Right ventricle myocardium inferior (tissue), 1 donor: ENCODE results near the gene ACTN3. TPM values are rescaled to one million over a fixed set of nuclear protein-coding genes. Genes with fewer than 3 reads are reported as not detected.
"Not testable (repeated sequence)": the region's sequence is repeated elsewhere in the genome, so short reads cannot be mapped to it uniquely, and the experiment has no call there.

Experiments used
- ATAC-seq: fragments of 200-7000 bp; cut with Tn5 transposase; one replicate; pipeline ENCODE4 v1.9.1; 2020; ENCODE audit warnings: mild to moderate bottlenecking, moderate library complexity
- DNase-seq: peaks from one replicate; pipeline ENCODE4 v3.0.0; 2021; ENCODE audit errors: missing footprints
- intact Hi-C: fragments of 100-400 bp; cut with DNase I; formaldehyde crosslinking; loops from one replicate; pipeline ENCODE4 v1.11.0; 2022
- total RNA-seq: library from RNA; stranded (reverse); fragmentation: NEBNext Ultra II Directional; extraction: Animal tissue kit (Norgen Biotek cat#: 25700); gene quantifications from one replicate; pipeline ENCODE4 v1.2.1, GENCODE V29; 2021
- donor health status: DM: no; HTN: yes; CAD: no; lungs with severe emphysema.

Gene ACTN3
- total RNA-seq, 1 donor from 2014 or later: not detected

DNA sequence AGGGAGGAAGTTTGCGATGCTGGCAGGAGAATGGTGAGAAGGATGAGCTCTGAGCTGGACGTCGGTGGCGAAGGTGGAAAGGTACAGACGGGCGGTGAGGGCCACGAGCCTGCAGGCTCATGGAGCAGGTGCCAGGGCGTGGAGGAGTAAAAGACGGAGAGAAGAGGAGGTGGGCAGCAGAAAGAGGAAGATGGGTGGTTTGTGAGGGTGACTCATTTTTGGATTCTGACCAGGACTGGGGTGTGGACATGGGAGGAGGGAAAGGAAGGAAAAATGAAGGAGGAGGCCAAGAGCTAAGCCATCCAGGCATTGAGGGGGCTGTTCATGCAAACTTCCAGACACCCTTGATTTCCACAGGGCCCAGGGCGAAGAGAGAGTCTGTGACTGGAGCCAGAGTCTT lies 4.3 kb upstream of the ACTN3 start:
- intact Hi-C loops: no loop called here
- ATAC-seq: no peak
- no peak for DNase-seq

- ATAC-seq (no peak), DNase-seq (peak; percentile 76)
- intact Hi-C loops: loop anchor here (1.0 kb wide), 2 partner anchors 26 to 30 kb away; no protein-coding TSS in a partner anchor
Measured at GRCh38 chr11:66543263-66544107, 3.2 kb upstream of the ACTN3 start.

- intact Hi-C loops: loop anchor here (1.0 kb wide), 1 partner anchor 32 kb away; no protein-coding TSS in a partner anchor
- ATAC-seq: not testable (repeated sequence)
- DNase-seq: peak; percentile 33
Measured at GRCh38 chr11:66544952-66545351, 1.8 kb upstream of the ACTN3 start.

- ATAC-seq (peak; percentile 98), DNase-seq (peak; percentile 99)
- intact Hi-C loops: loop anchor here (1.0 kb wide), 1 partner anchor 80 kb away; the partner anchor contains the start of gene PELI3
Measured at GRCh38 chr11:66545701-66546367, 869 bp upstream of the ACTN3 start, which contains the start of gene ZDHHC24. TSS of gene ZDHHC24 (minus strand) at chr11:66546048. CDS start at chr11:66546003, 45 bp downstream.

GRCh38 chr11:66546966-66547661 lies 411 bp downstream of the ACTN3 start:
- DNase-seq: peak; percentile 44
- no peak for ATAC-seq

GRCh38 chr11:66547662-66548009 lies 933 bp downstream of the ACTN3 start:
- DNase-seq (peak; percentile 23), ATAC-seq (no peak)
- intact Hi-C loops: no loop called here

More at GRCh38 chr11:66546966-66547661, 411 bp downstream of the ACTN3 start:
- intact Hi-C loops: loop anchor here (1.0 kb wide), 1 partner anchor 81 kb away; the partner anchor contains the start of gene PELI3

DNA sequence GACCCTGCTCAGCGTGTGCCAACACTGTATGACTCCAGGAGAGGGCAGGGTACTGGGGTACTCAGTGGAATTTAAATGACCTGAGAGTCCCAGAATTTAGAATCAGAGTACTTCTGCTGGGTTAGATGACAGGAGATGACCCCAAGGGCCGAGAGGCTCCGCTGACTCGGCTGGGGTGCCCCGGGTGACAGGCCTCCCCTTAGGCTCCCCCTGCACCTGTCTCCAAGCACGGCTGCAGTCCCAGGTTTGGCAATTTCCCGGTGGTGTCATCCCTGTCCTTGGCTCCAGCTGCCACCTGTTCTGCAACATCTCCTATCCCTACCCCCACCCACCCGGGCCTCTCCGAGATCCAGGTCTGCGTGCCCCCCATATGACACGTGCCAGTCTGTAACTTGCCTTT lies 1.3 kb downstream of the ACTN3 start:
- intact Hi-C loops: no loop called here
- ATAC-seq (no peak), DNase-seq (no peak)

GRCh38 chr11:66548774-66549630 lies 2.3 kb downstream of the ACTN3 start:
- no peak for ATAC-seq
- intact Hi-C loops: no loop called here
- DNase-seq: no peak

DNA sequence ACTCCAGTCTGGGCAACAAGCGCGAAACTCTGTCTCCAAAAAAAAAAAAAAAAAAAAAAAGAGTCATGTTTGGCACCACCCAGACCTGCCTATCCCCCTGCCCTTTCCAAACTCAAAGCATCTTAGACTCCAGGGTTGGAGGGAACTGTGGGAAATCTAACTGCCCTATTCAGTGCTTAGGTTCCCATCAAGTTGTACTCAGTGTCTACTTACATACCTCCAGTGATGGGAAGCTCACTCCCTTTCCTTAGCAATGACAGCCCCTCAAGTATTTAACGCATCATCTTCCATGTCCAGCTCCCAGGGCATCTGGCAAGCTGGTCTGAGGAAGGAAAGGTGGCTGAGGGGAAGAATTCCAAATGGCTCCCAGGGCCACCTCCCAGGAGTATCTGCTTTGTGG lies 3.0 kb downstream of the ACTN3 start:
- intact Hi-C loops: no loop called here
- no peak for DNase-seq
- ATAC-seq: no peak

DNA sequence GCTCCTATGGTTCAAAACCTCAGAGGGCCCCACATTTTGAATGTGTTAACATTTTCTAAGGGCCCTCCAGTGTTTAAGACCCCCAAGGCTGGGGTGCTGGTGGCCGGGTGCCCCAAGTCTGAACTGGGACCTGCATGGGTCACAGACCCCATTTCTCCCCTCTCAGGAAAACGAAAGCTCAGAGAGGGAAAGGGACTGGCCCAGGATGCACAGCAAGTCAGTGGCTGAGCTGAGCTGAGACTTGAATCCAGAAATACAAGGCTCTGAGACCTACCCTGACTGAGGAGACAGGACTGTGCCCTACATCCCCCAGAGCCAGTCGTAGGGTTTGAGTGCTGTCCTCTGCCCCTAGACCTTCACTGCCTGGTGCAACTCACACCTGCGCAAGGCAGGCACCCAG lies 4.2 kb downstream of the ACTN3 start:
- intact Hi-C loops: no loop called here
- ATAC-seq (no peak), DNase-seq (no peak)

GRCh38 chr11:66554602-66555001 lies 7.9 kb downstream of the ACTN3 start:
- intact Hi-C loops: no loop called here
- DNase-seq (no peak), ATAC-seq (no peak)

DNA sequence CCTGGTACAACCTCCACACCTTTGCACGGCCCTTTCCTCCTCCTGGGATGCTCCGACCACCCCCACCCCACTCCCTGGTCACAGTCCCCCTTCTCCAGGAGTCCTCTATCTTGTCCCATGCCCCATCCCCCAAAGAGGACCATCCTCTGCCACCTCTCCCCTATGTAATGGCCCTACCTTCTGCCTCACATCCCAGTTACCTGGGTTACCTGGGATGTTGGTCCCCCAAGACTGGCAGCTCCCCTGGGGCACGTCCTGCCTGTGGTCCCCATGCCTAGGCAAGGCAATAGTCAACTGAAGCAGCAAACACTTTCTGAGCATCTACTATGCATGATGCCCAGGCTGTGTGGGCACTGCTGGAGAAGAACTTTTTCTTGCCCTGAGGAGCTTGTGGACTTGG lies 8.7 kb downstream of the ACTN3 start:
- intact Hi-C loops: no loop called here
- ATAC-seq (no peak), DNase-seq (no peak)

DNA sequence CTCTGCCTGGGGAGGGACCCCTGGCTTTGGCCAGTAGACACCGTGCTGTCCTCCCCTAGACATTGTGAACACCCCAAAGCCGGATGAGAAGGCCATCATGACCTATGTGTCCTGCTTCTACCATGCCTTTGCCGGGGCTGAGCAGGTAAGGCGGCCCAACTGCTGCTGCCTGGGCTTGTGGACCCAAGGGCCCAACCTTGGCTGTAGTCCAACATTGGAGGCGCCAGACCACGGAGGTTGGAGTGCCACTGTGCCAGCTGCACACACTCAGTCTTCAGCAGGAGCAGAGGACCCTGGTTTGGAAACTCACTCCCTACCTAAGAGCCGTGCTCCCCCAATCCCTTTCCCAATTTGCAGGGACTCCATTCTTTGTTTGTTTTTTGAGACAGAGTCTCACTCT lies 9.4 kb downstream of the ACTN3 start:
- no peak for ATAC-seq
- intact Hi-C loops: no loop called here
- no peak for DNase-seq

DNA sequence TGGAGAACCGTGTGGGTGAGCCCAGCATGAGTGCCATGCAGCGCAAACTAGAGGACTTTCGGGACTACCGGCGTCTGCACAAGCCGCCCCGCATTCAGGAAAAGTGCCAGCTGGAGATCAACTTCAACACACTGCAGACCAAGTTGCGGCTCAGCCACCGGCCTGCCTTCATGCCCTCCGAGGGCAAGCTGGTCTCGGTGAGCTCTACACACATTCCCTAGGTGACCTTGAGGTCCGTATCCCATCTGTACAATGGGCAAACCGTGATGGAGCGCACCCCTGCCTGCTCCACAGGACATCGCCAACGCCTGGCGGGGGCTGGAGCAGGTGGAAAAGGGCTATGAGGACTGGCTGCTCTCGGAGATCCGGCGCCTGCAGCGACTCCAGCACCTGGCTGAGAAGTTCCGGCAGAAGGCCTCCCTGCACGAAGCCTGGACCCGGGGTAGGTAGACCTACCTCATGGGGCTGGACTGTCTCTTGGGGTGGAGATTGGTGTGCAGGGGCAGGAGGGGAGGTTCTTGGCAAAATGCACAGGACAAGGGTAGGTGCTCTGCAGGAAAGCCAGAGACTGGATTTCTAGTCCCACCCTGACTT lies 11.1 kb downstream of the ACTN3 start:
- intact Hi-C loops: no loop called here
- no peak for ATAC-seq
- DNase-seq: no peak

- ATAC-seq (peak; percentile 50), DNase-seq (no peak)
- intact Hi-C loops: no loop called here
Measured at GRCh38 chr11:66559142-66559865, 12.6 kb downstream of the ACTN3 start.

- ATAC-seq (no peak), DNase-seq (no peak)
- intact Hi-C loops: no loop called here
Measured at GRCh38 chr11:66559866-66560676, 13.4 kb downstream of the ACTN3 start.
